SU-DHL-6 (cell line): ENCODE data around the gene TGFB1.

Experiments
- CTCF ChIP-seq: fragments of 200-600 bp; sonication (generic); IDR thresholded peaks from one replicate; pipeline ENCODE4 v1.5.1; 2017; ENCODE audit warnings: antibody characterized with exemption, mild to moderate bottlenecking, low read length, moderate library complexity; ENCODE audit not compliant: insufficient read depth, poor library complexity, severe bottlenecking
- EZH2phosphoT487 ChIP-seq: fragments of 200-600 bp; sonication (generic), shearing (Covaris generic); conservative IDR thresholded peaks from 2 replicates; pipeline ENCODE4 v1.6.1; 2018; ENCODE audit warnings: mild to moderate bottlenecking, antibody characterized with exemption, low read length, moderate library complexity, mixed read lengths

DNA sequence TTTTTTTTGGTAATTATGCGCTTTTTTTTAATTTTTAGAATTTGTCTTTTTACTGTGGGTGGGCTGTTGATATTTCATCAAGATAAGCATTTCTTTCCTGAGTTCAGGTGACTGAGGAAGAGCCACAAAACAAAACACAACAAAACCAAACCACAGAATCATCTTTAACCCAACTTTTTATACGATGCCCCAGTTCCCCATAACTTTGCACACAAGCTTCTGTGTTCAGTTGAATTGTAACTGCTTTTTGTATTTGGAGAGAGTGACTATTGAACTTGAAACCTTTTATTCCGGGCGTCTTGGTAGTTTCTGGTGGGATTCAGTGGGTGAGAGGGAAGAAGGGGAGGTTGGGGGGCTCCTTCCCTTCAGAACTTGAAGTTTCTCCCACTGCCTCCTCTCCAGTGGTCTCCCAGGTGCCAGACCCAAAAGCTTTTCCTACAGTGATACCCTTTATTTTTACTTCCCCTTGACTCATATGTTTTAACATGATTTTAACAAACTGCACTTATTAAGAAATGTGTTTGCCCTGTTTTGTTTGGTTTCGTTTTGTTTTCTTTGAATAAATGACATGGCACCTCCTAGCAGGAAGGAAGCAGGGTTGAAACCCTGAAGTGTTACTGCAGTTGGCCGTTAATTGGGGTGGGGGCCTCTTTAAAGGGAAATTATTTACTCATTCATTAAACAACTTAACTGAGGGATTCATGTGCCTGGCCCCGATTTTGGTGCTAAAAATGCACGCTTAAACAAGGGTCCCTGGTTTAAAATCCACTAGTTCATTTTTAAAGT, 46.4 kb downstream of the TGFB1 start:
- TF ChIP-seq CTCF (no peak), EZH2phosphoT487 (no peak)
